ENCODE data around the gene LRCH3.

DNA sequence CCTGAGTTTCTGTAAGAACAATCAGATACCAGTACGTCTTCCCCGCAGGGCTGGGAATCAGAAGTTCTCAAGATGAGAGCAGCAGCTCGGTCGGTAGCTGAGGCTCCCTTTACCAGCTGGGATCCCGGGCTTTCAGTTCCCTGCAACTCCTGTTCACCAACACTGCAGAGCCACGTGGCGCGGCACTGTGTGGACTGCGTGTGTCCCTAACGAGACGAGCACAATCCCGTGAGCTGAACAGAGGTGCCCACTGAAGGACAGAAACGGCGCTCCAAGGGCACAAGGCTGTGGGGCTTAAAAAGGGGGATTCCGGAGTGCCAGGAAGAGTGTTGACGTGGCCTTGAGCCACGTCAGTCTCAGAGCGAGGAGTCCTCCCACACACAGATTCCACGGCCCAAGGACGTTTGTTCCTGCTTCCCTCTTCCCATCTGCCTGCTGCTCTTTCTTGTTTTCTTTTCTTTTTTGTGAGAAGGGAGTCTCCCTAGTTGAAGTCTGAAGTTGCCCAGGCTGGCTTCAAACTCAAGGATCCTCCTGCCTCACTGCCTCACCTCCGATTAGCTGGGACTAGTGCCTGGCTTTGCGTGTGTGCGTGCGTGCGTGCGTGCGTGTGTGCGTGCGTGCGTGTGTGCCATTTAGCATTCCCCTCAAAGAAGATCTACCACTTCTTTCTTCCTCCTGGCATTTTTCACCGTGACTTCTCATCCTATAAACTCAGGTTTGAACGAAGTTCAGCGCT is 121.9 kb downstream of the LRCH3 start:
- TF ChIP-seq, protein P1, sequence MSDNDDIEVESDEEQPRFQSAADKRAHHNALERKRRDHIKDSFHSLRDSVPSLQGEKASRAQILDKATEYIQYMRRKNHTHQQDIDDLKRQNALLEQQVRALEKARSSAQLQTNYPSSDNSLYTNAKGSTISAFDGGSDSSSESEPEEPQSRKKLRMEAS (IDR thresholded peaks at IDR 0.05; ENCODE audit: low read depth, low read length), result no peak
- TF ChIP-seq, protein P2, sequence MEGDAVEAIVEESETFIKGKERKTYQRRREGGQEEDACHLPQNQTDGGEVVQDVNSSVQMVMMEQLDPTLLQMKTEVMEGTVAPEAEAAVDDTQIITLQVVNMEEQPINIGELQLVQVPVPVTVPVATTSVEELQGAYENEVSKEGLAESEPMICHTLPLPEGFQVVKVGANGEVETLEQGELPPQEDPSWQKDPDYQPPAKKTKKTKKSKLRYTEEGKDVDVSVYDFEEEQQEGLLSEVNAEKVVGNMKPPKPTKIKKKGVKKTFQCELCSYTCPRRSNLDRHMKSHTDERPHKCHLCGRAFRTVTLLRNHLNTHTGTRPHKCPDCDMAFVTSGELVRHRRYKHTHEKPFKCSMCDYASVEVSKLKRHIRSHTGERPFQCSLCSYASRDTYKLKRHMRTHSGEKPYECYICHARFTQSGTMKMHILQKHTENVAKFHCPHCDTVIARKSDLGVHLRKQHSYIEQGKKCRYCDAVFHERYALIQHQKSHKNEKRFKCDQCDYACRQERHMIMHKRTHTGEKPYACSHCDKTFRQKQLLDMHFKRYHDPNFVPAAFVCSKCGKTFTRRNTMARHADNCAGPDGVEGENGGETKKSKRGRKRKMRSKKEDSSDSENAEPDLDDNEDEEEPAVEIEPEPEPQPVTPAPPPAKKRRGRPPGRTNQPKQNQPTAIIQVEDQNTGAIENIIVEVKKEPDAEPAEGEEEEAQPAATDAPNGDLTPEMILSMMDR (IDR thresholded peaks at IDR 0.05; ENCODE audit: low read depth, low read length), result no peak
- TF ChIP-seq POLR2A (IDR thresholded peaks at IDR 0.05; ENCODE audit: extremely low read depth, insufficient read length), result no peak
